Liver (tissue), 9 donors: ENCODE results near the gene SLC25A6. TPM values are rescaled to one million over a fixed set of nuclear protein-coding genes. Genes with fewer than 3 reads are reported as not detected.

Experiments used
- DNase-seq: peaks from one replicate; pipeline ENCODE4 v3.0.0-alpha.2; 2017; ENCODE audit warnings: low spot score
- H3K27ac ChIP-seq, 2 donors: one replicate each; pipeline ENCODE4 v1.7.0; 2013; ENCODE audit warnings: inconsistent platforms in 2 of 2, low read length in 2 of 2, control low read depth in 1 of 2, low read depth in 1 of 2, mild to moderate bottlenecking in 1 of 2
- H3K27me3 ChIP-seq, 4 donors: one replicate each; pipeline versions ENCODE4 v1.6.1 to v1.7.0; 2013; ENCODE audit warnings: low read length in 3 of 4, inconsistent platforms in 1 of 4, mild to moderate bottlenecking in 1 of 4, moderate library complexity in 1 of 4; ENCODE audit not compliant: control insufficient read depth in 4 of 4, insufficient read depth in 4 of 4
- H3K36me3 ChIP-seq, 4 donors: one replicate each; pipeline versions ENCODE4 v1.6.1 to v1.7.0; 2013; ENCODE audit warnings: low read length in 3 of 4, mild to moderate bottlenecking in 3 of 4, low read depth in 1 of 4, moderate library complexity in 1 of 4; ENCODE audit not compliant: control insufficient read depth in 4 of 4, insufficient read depth in 3 of 4
- H3K4me1 ChIP-seq, 4 donors: one replicate each; pipeline versions ENCODE4 v1.6.1 to v1.7.0; 2013; ENCODE audit warnings: low read length in 3 of 4, mild to moderate bottlenecking in 3 of 4, moderate library complexity in 1 of 4; ENCODE audit not compliant: control insufficient read depth in 4 of 4, insufficient read depth in 4 of 4
- H3K4me3 ChIP-seq, 3 donors: one replicate each; pipeline versions ENCODE4 v1.6.1 to v1.7.0; 2013; ENCODE audit warnings: low read length in 3 of 3, control low read depth in 1 of 3, low read depth in 1 of 3, mild to moderate bottlenecking in 1 of 3
- H3K9ac ChIP-seq, 2 donors: one replicate each; pipeline ENCODE4 v1.7.0; 2013; ENCODE audit warnings: low read length in 2 of 2, mild to moderate bottlenecking in 2 of 2, moderate library complexity in 2 of 2, control low read depth in 1 of 2, low read depth in 1 of 2
- H3K9me3 ChIP-seq, 4 donors: one replicate each; pipeline versions ENCODE4 v1.6.1 to v1.7.0; 2013; ENCODE audit warnings: low read length in 3 of 4; ENCODE audit not compliant: control insufficient read depth in 4 of 4
- ATF3 ChIP-seq: IDR thresholded peaks from 2 replicates; pipeline ENCODE4 v1.6.1; 2016; ENCODE audit warnings: antibody characterized with exemption
- CTCF ChIP-seq: fragments of 150-350 bp; IDR thresholded peaks from 2 replicates; pipeline ENCODE4 v1.5.1; 2017; ENCODE audit warnings: improper control_type of control experiment, low read depth, low read length; ENCODE audit not compliant: missing input control
- EGR1 ChIP-seq, 2 donors: IDR thresholded peaks; 2 replicates each; pipeline ENCODE4 v1.6.1; 2016 to 2018; ENCODE audit warnings: antibody characterized with exemption in 2 of 2, low read depth in 2 of 2
- FOXA1 ChIP-seq: IDR thresholded peaks from 2 replicates; pipeline ENCODE4 v1.6.1; 2016; ENCODE audit warnings: antibody characterized with exemption
- FOXA2 ChIP-seq: IDR thresholded peaks from 2 replicates; pipeline ENCODE4 v1.6.1; 2016; ENCODE audit warnings: antibody characterized with exemption
- GABPA ChIP-seq, 2 donors: IDR thresholded peaks in 1 of 2; conservative IDR thresholded peaks in 1 of 2; 2 replicates each; pipeline ENCODE4 v1.6.1; 2016; ENCODE audit warnings: antibody characterized with exemption in 2 of 2, mild to moderate bottlenecking in 1 of 2, moderate library complexity in 1 of 2
- HNF4A ChIP-seq, 2 donors: conservative IDR thresholded peaks; 2 replicates each; pipeline ENCODE4 v1.6.1; 2016; ENCODE audit warnings: antibody characterized with exemption in 2 of 2, mild to moderate bottlenecking in 2 of 2
- HNF4G ChIP-seq: IDR thresholded peaks from 2 replicates; pipeline ENCODE4 v1.6.1; 2016; ENCODE audit warnings: antibody characterized with exemption
- JUND ChIP-seq, 2 donors: IDR thresholded peaks; 2 replicates each; pipeline ENCODE4 v1.6.1; 2016; ENCODE audit warnings: antibody characterized with exemption in 2 of 2
- MAX ChIP-seq: IDR thresholded peaks from 2 replicates; pipeline ENCODE4 v1.6.1; 2016; ENCODE audit warnings: antibody characterized with exemption
- NR2F2 ChIP-seq: IDR thresholded peaks from 2 replicates; pipeline ENCODE4 v1.6.1; 2016; ENCODE audit warnings: antibody characterized with exemption
- RAD21 ChIP-seq, 2 donors: IDR thresholded peaks; 2 replicates each; pipeline ENCODE4 v1.6.1; 2016; ENCODE audit warnings: antibody characterized with exemption in 2 of 2, mild to moderate bottlenecking in 2 of 2
- REST ChIP-seq: IDR thresholded peaks from 2 replicates; pipeline ENCODE4 v1.6.1; 2016; ENCODE audit warnings: antibody characterized with exemption, mild to moderate bottlenecking
- RXRA ChIP-seq, 2 donors: IDR thresholded peaks; 2 replicates each; pipeline ENCODE4 v1.6.1; 2017 to 2018; ENCODE audit warnings: antibody characterized with exemption in 2 of 2, mild to moderate bottlenecking in 1 of 2
- SP1 ChIP-seq: IDR thresholded peaks from 2 replicates; pipeline ENCODE4 v1.6.1; 2018; ENCODE audit warnings: antibody characterized with exemption, mild to moderate bottlenecking
- TAF1 ChIP-seq: conservative IDR thresholded peaks from 2 replicates; pipeline ENCODE4 v1.6.1; 2016; ENCODE audit warnings: antibody characterized with exemption, mild to moderate bottlenecking
- YY1 ChIP-seq: IDR thresholded peaks from 2 replicates; pipeline ENCODE4 v1.6.1; 2016; ENCODE audit warnings: antibody characterized with exemption, mild to moderate bottlenecking
- ZBTB33 ChIP-seq: IDR thresholded peaks from 2 replicates; pipeline ENCODE4 v1.6.1; 2016; ENCODE audit warnings: antibody characterized with exemption
- WGBS: extraction: QIAGEN DNeasy Blood & Tissue Kit; methylation state at CpG from one replicate; pipeline ENCODE4 v1.1.7; 2013; 5-methylcytosine and 5-hydroxymethylcytosine counted together
- polyA plus RNA-seq, 2 donors: library from polyadenylated mRNA; stranded (reverse) in 1 of 2; unstranded in 1 of 2; fragments of 200-250 nt in 1 of 2; fragments of >200 nt in 1 of 2; fragmentation: Nextera tagmentation in 1 of 2; extraction: Ambion mirVana in 1 of 2; gene quantifications; one replicate each; pipeline versions ENCODE4 v1.2.1 to v1.2.3, GENCODE V29; 2013 to 2015
- total RNA-seq, 2 donors: library from RNA; depleted of rRNA; stranded (reverse); fragments of >200 nt; gene quantifications; one replicate each; pipeline ENCODE4 v1.2.3, GENCODE V29; 2014
- donor health status: healthy.
- donor health status: healthy.
- donor health status: healthy.
- donor health status: healthy.
- donor health status: healthy.

Gene SLC25A6
- total and polyA plus RNA-seq, 4 donors, result 44.8 to 110 (median 64.0) TPM

GRCh38 chrX:1336331-1336943, 55.5 kb downstream of the SLC25A6 start, which contains the start of gene IL3RA:
IL3RA (plus strand) TSS chrX:1336785; CDS start chrX:1341766, 4,981 bp downstream.
- 34% methylated on average over 14 of the region's 14 CpGs for WGBS
- Histone ChIP-seq H3K4me3 (peak within 1 kb of the TSS in 1 of 3 donors; percentile 21), H3K9ac (no peak within 1 kb of the TSS), H3K27ac (peak within 1 kb of the TSS; percentile 14 to 15), H3K9me3 (peaks cover 0 to 5% (median 2%) of the 10 kb centered on the region in 4 donors), H3K27me3 (no peaks in the 10 kb centered on the region), H3K4me1 (no peaks in the 10 kb centered on the region), H3K36me3 (no peaks in the 10 kb centered on the region)
- DNase-seq, result no peak
- no peak for TF ChIP-seq SP1
- no peak for TF ChIP-seq HNF4A (conservative IDR thresholded peaks at IDR 0.05)
- TF ChIP-seq RXRA (IDR thresholded peaks at IDR 0.05), result no peak
- no peak for TF ChIP-seq FOXA1
- no peak for TF ChIP-seq RAD21 (IDR thresholded peaks at IDR 0.05)
- TF ChIP-seq EGR1 (IDR thresholded peaks at IDR 0.05; ENCODE audit: low read depth in 2 of 2), result no peak
- no peak for TF ChIP-seq HNF4G
- TF ChIP-seq CTCF, result no peak
- TF ChIP-seq ATF3, result no peak
- TF ChIP-seq GABPA (IDR thresholded peaks at IDR 0.05 in 1 of 2, conservative IDR thresholded peaks at IDR 0.05 in 1 of 2), result no peak
- no peak for TF ChIP-seq MAX
- no peak for TF ChIP-seq ZBTB33
- TF ChIP-seq TAF1, result no peak
- no peak for TF ChIP-seq NR2F2
- no peak for TF ChIP-seq YY1
- TF ChIP-seq REST, result no peak
- TF ChIP-seq JUND (IDR thresholded peaks at IDR 0.05), result no peak
- no peak for TF ChIP-seq FOXA2

Other genes starting within 250 kb of the SLC25A6 start
- gene CRLF2, start 179.5 kb downstream of the SLC25A6 start, total RNA-seq, result under 1 TPM in 1 of 2 donors, not detected in 1; 0.19 TPM
- gene CRLF2, start 179.5 kb downstream of the SLC25A6 start, polyA plus RNA-seq, result not detected
- gene CSF2RA, start 123.3 kb downstream of the SLC25A6 start, total RNA-seq, result 1 to 10 TPM; 2.3 to 4.6 TPM
- gene CSF2RA, start 123.3 kb downstream of the SLC25A6 start, polyA plus RNA-seq, result 1 to 10 TPM in 1 of 2 donors, under 1 TPM in 1; 0.71 to 1.6 TPM
- gene IL3RA, start 55.3 kb downstream of the SLC25A6 start, total RNA-seq, result 1 to 10 TPM in 1 of 2 donors, under 1 TPM in 1; 0.33 to 1.7 TPM
- gene IL3RA, start 55.3 kb downstream of the SLC25A6 start, polyA plus RNA-seq, result 1 to 10 TPM; 1.0 TPM
- gene ASMTL, start 60.8 kb upstream of the SLC25A6 start, total RNA-seq, result 10 to 100 TPM; 10.3 to 11.7 TPM
- 10 to 100 TPM; 11.5 to 18.9 TPM for gene ASMTL, start 60.8 kb upstream of the SLC25A6 start, polyA plus RNA-seq
- gene P2RY8, start 145.1 kb upstream of the SLC25A6 start, total RNA-seq, result 1 to 10 TPM in 1 of 2 donors, under 1 TPM in 1; 0.59 to 4.4 TPM
- gene P2RY8, start 145.1 kb upstream of the SLC25A6 start, polyA plus RNA-seq, result under 1 TPM; 0.24 to 0.59 TPM
- 10 to 100 TPM; 16.2 to 49.1 TPM for gene AKAP17A, start 199.5 kb upstream of the SLC25A6 start, total RNA-seq
- gene AKAP17A, start 199.5 kb upstream of the SLC25A6 start, polyA plus RNA-seq, result 10 to 100 TPM in 1 of 2 donors, 1 to 10 TPM in 1; 5.2 to 22.2 TPM
- gene ASMT, start 222.9 kb upstream of the SLC25A6 start, total RNA-seq, result not detected
- under 1 TPM in 1 of 2 donors, not detected in 1; 0.26 TPM for gene ASMT, start 222.9 kb upstream of the SLC25A6 start, polyA plus RNA-seq